Measurements from ENCODE around the gene UBA52.
"Not testable (repeated sequence)": the region's sequence is repeated elsewhere in the genome, so short reads cannot be mapped to it uniquely, and the experiment has no call there.

The UBA52 gene

GRCh38 chr19:18557411-18558201 lies 14.1 kb upstream of the UBA52 start, which contains the start of gene KXD1:
Gene KXD1 (plus strand): TSS chr19:18557870. CDS start chr19:18562057, 4,187 bp downstream.
- peak; percentile 99 for DNase-seq

GRCh38 chr19:18558202-18558555 lies 13.5 kb upstream of the UBA52 start:
- DNase-seq = no peak

GRCh38 chr19:18558604-18559003 lies 13.1 kb upstream of the UBA52 start:
- no peak for DNase-seq

- DNase-seq = no peak
Measured at GRCh38 chr19:18559685-18560084, 12.0 kb upstream of the UBA52 start.

- no peak for DNase-seq
Measured at GRCh38 chr19:18562086-18562485, 9.6 kb upstream of the UBA52 start.

- DNase-seq = no peak
Measured at GRCh38 chr19:18566953-18567352, 4.7 kb upstream of the UBA52 start.

GRCh38 chr19:18568367-18568766 lies 3.3 kb upstream of the UBA52 start:
- no peak for DNase-seq

GRCh38 chr19:18574691-18575291 lies 3.1 kb downstream of the UBA52 start:
- no peak for DNase-seq

- DNase-seq = no peak
Measured at GRCh38 chr19:18576383-18576782, 4.7 kb downstream of the UBA52 start.

- no peak for DNase-seq
Measured at GRCh38 chr19:18577365-18577914, 5.8 kb downstream of the UBA52 start.

GRCh38 chr19:18580311-18580710 lies 8.7 kb downstream of the UBA52 start:
- DNase-seq = no peak

GRCh38 chr19:18586306-18586705 lies 14.6 kb downstream of the UBA52 start:
- no peak for DNase-seq

- DNase-seq = no peak
Measured at GRCh38 chr19:18587561-18587960, 15.9 kb downstream of the UBA52 start.

GRCh38 chr19:18587962-18588610 lies 16.4 kb downstream of the UBA52 start:
- DNase-seq = no peak

- peak; percentile 92 for DNase-seq
Measured at GRCh38 chr19:18588611-18589379, 17.1 kb downstream of the UBA52 start, which contains the start of gene REX1BD. Gene REX1BD (plus strand): TSS chr19:18588798. CDS start chr19:18588802, 4 bp downstream.

GRCh38 chr19:18589380-18590272 lies 18.0 kb downstream of the UBA52 start:
- no peak for DNase-seq

- no peak for DNase-seq
Measured at GRCh38 chr19:18590273-18591272, 18.9 kb downstream of the UBA52 start.

- DNase-seq = no peak
Measured at GRCh38 chr19:18591735-18592385, 20.2 kb downstream of the UBA52 start.

- not testable (repeated sequence) for DNase-seq
Measured at GRCh38 chr19:18592732-18593131, 21.1 kb downstream of the UBA52 start.

Data from CD4-positive, alpha-beta T cell treated with Interleukin-4 for 4 hours (primary cell).